Measurements from ENCODE around the gene ARID1B. TPM values are rescaled to one million over a fixed set of nuclear protein-coding genes. Genes with fewer than 3 reads are reported as not detected.

The ARID1B gene
- total RNA-seq, 1 experiment from 2014 or later, result 91.7 TPM

DNA sequence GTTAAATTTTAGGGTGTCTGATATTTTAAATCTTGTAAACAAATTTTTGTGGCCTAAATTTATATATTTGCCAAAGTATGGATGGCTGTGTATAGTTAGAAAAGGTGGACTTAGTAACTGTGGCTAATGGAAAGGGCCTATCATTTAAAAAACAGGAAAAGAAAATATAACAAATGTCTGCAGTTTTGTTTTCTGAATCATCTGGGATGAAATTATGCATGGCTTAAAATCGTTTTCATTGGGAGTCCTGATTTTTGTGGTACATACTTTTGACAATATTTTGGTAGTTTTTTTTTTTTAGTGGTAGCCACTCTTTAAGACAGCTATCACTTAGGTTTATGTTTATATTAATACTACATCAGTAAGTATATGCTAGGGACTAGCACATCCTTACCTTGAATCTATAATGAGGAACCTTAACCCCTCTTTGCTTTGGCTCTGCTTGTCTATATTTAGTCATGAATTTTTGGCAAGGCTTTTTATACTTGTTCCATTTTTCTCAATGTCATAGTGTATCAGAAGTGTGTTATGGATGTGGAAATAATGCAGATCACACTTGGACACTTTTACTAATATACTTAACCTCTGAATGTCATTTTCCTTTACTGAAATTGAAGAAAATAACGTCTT is 5.6 kb downstream of the ARID1B start:
- no peak for ATAC-seq
- intact Hi-C loops (cut with micrococcal nuclease; ENCODE audit: unreplicated experiment), result loop anchor here (5.0 to 10.0 kb wide), 3 partner anchors 218 to 1456 kb away; no protein-coding TSS in a partner anchor
- H3K4me3 ChIP-seq (ENCODE audit: low read depth in 2 of 2, low read length in 2 of 2), result peak overlapping the region; percentile 41 to 91; a peak in 3 of 4 replicates
- peaks cover 3% of the 10 kb centered on the region for H3K36me3 ChIP-seq (ENCODE audit: control insufficient read depth, insufficient read depth, low read length)
- POLR2A ChIA-PET, result interaction anchor here (0.7 kb wide), 1 partner anchor 471 kb away, joined by 7 read pairs; no protein-coding TSS in a partner anchor
- H3K4me1 ChIP-seq (ENCODE audit: control insufficient read depth, insufficient read depth, low read length), result peaks cover 49% of the 10 kb centered on the region; the same call in 1 of the 2 replicates
- in situ Hi-C loops (cut with HindIII; ENCODE audit: low pct_unique_long_range_greater_than_20kb, low sequenced_read_pairs), result no loop called here
- H3K27ac ChIP-seq (ENCODE audit: low read length), result peak overlapping the region; percentile 95
- CTCF ChIA-PET, result interaction anchor here (0.5 kb wide), 1 partner anchor 1977 kb away, joined by 4 read pairs; no protein-coding TSS in a partner anchor
- TF ChIP-seq SIN3A (IDR thresholded peaks at IDR 0.05; ENCODE audit: borderline replicate concordance, insufficient read depth, low read depth, low read length), result no peak
- TF ChIP-seq POLR2AphosphoS5 (IDR thresholded peaks at IDR 0.05; ENCODE audit: low read depth, low read length), result no peak
- TF ChIP-seq TCF7L2 (IDR thresholded peaks at IDR 0.05; ENCODE audit: low read depth, low read length), result no peak
- no peaks in the 10 kb centered on the region for H3K9me3 ChIP-seq (ENCODE audit: control insufficient read depth, insufficient read depth, low read depth, low read length)
- H3K27me3 ChIP-seq (ENCODE audit: control insufficient read depth, insufficient read depth, low read length), result no peaks in the 10 kb centered on the region
- no TSS peak for BruUV-seq (replicated peaks)
- DNase-seq (ENCODE audit: low read depth, low spot score), result no peak

DNA sequence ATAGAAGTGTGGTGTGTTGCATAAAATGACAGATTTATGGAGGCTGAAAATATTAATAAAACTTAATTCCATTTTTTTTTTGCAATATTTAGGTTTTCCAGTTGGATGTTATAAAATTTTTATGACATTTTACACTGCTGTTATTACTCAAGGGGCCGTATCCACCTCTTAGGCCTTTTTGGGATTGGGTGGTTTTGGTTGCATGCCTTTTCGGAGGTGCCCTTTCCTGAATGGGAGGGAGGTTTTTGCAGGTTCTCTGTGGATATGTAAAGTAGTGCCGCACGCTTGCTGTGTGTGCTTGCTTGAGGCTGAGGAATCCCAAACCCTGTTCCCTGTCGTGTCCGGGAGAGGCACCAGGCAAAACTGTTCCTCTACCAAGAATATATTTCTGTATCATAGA is 6.8 kb downstream of the ARID1B start:
- H3K4me1 ChIP-seq (ENCODE audit: control insufficient read depth, insufficient read depth, low read length), result peaks cover 54% of the 10 kb centered on the region; the same call in 1 of the 2 replicates
- intact Hi-C loops (cut with micrococcal nuclease; ENCODE audit: unreplicated experiment), result loop anchor here (5.0 to 10.0 kb wide), 3 partner anchors 219 to 1457 kb away; no protein-coding TSS in a partner anchor
- no peak for ATAC-seq
- peaks cover 3% of the 10 kb centered on the region for H3K36me3 ChIP-seq (ENCODE audit: control insufficient read depth, insufficient read depth, low read length)
- in situ Hi-C loops (cut with HindIII; ENCODE audit: low pct_unique_long_range_greater_than_20kb, low sequenced_read_pairs), result no loop called here
- TF ChIP-seq, protein P1, sequence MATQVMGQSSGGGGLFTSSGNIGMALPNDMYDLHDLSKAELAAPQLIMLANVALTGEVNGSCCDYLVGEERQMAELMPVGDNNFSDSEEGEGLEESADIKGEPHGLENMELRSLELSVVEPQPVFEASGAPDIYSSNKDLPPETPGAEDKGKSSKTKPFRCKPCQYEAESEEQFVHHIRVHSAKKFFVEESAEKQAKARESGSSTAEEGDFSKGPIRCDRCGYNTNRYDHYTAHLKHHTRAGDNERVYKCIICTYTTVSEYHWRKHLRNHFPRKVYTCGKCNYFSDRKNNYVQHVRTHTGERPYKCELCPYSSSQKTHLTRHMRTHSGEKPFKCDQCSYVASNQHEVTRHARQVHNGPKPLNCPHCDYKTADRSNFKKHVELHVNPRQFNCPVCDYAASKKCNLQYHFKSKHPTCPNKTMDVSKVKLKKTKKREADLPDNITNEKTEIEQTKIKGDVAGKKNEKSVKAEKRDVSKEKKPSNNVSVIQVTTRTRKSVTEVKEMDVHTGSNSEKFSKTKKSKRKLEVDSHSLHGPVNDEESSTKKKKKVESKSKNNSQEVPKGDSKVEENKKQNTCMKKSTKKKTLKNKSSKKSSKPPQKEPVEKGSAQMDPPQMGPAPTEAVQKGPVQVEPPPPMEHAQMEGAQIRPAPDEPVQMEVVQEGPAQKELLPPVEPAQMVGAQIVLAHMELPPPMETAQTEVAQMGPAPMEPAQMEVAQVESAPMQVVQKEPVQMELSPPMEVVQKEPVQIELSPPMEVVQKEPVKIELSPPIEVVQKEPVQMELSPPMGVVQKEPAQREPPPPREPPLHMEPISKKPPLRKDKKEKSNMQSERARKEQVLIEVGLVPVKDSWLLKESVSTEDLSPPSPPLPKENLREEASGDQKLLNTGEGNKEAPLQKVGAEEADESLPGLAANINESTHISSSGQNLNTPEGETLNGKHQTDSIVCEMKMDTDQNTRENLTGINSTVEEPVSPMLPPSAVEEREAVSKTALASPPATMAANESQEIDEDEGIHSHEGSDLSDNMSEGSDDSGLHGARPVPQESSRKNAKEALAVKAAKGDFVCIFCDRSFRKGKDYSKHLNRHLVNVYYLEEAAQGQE (IDR thresholded peaks at IDR 0.05; ENCODE audit: insufficient read depth in 1 of 2, low read depth in 2 of 2, low read length in 1 of 2), result no peak
- TF ChIP-seq POLR2AphosphoS5 (IDR thresholded peaks at IDR 0.05; ENCODE audit: low read depth, low read length) (no peak), TCF7L2 (IDR thresholded peaks at IDR 0.05; ENCODE audit: low read depth, low read length) (no peak), SIN3A (IDR thresholded peaks at IDR 0.05; ENCODE audit: borderline replicate concordance, insufficient read depth, low read depth, low read length) (no peak)
- TF ChIP-seq, protein P2, sequence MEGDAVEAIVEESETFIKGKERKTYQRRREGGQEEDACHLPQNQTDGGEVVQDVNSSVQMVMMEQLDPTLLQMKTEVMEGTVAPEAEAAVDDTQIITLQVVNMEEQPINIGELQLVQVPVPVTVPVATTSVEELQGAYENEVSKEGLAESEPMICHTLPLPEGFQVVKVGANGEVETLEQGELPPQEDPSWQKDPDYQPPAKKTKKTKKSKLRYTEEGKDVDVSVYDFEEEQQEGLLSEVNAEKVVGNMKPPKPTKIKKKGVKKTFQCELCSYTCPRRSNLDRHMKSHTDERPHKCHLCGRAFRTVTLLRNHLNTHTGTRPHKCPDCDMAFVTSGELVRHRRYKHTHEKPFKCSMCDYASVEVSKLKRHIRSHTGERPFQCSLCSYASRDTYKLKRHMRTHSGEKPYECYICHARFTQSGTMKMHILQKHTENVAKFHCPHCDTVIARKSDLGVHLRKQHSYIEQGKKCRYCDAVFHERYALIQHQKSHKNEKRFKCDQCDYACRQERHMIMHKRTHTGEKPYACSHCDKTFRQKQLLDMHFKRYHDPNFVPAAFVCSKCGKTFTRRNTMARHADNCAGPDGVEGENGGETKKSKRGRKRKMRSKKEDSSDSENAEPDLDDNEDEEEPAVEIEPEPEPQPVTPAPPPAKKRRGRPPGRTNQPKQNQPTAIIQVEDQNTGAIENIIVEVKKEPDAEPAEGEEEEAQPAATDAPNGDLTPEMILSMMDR (IDR thresholded peaks at IDR 0.05), result no peak
- no peaks in the 10 kb centered on the region for H3K27me3 ChIP-seq (ENCODE audit: control insufficient read depth, insufficient read depth, low read length)
- H3K4me3 ChIP-seq (ENCODE audit: low read depth in 2 of 2, low read length in 2 of 2), result no peak overlapping the region
- ChIA-PET POLR2A (no interaction called here), CTCF (interaction anchor here (0.6 kb wide), 1 partner anchor 161 kb away, joined by 3 read pairs; no protein-coding TSS in a partner anchor)
- H3K9me3 ChIP-seq (ENCODE audit: control insufficient read depth, insufficient read depth, low read depth, low read length), result no peaks in the 10 kb centered on the region
- BruUV-seq (replicated peaks), result no TSS peak
- no peak for DNase-seq (ENCODE audit: low read depth, low spot score)
- H3K27ac ChIP-seq (ENCODE audit: low read length), result no peak overlapping the region

DNA sequence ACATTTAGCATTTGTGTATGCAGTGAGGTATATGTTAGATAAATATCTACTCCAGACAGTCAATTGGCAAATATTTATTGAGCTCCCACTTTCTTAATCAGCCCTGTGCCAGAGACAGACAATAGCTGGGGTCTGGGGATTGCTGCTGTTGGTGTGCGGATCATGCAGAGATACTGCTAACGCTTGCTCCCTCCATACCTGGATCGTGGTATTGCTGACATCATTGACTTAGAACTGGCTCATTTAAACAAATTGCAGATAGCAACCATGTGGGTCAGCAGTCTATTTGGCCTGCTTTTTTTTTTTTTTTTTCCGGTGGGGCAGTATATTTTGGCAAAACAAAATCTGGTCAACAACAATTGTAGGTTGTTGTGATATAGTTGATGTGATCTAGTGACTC is 9.5 kb downstream of the ARID1B start:
- H3K4me3 ChIP-seq (ENCODE audit: low read depth in 2 of 2, low read length in 2 of 2), result no peak overlapping the region
- intact Hi-C loops (cut with micrococcal nuclease; ENCODE audit: unreplicated experiment) (loop anchor here (10.0 kb wide), 1 partner anchor 222 kb away; no protein-coding TSS in a partner anchor), in situ Hi-C loops (cut with HindIII; ENCODE audit: low pct_unique_long_range_greater_than_20kb, low sequenced_read_pairs) (no loop called here)
- ATAC-seq (no peak), DNase-seq (ENCODE audit: low read depth, low spot score) (no peak)
- no peaks in the 10 kb centered on the region for H3K9me3 ChIP-seq (ENCODE audit: control insufficient read depth, insufficient read depth, low read depth, low read length)
- H3K4me1 ChIP-seq (ENCODE audit: control insufficient read depth, insufficient read depth, low read length), result peaks cover 57% of the 10 kb centered on the region
- TF ChIP-seq SIN3A (IDR thresholded peaks at IDR 0.05; ENCODE audit: borderline replicate concordance, insufficient read depth, low read depth, low read length) (no peak), TCF7L2 (IDR thresholded peaks at IDR 0.05; ENCODE audit: low read depth, low read length) (no peak), POLR2AphosphoS5 (IDR thresholded peaks at IDR 0.05; ENCODE audit: low read depth, low read length) (no peak)
- TF ChIP-seq, protein P2 (IDR thresholded peaks at IDR 0.05), result no peak
- TF ChIP-seq, protein P1 (IDR thresholded peaks at IDR 0.05; ENCODE audit: insufficient read depth in 1 of 2, low read depth in 2 of 2, low read length in 1 of 2), result no peak
- no TSS peak for BruUV-seq (replicated peaks)
- CTCF ChIA-PET, result no interaction called here
- no peaks in the 10 kb centered on the region for H3K27me3 ChIP-seq (ENCODE audit: control insufficient read depth, insufficient read depth, low read length)
- H3K27ac ChIP-seq (ENCODE audit: low read length), result no peak overlapping the region
- POLR2A ChIA-PET, result no interaction called here
- H3K36me3 ChIP-seq (ENCODE audit: control insufficient read depth, insufficient read depth, low read length), result peaks cover 3% of the 10 kb centered on the region; the same call in 1 of the 2 replicates
